GM18951 (cell line): ENCODE measurements around the gene ADAMTS8.

ENCODE experiments used
- POLR2A ChIP-seq: IDR thresholded peaks from 4 replicates; pipeline ENCODE4 v1.6.1; 2011; ENCODE audit warnings: mild to moderate bottlenecking; ENCODE audit not compliant: insufficient read length, insufficient read depth; ENCODE audit errors: extremely low read depth
- in situ Hi-C: fragments of 300-500 bp; cut with MboI; formaldehyde crosslinking; loops from one replicate; pipeline ENCODE4 v1.12.0; 2022; ENCODE audit warnings: low sequenced_read_pairs, mixed read lengths, inconsistent platforms; ENCODE audit not compliant: unreplicated experiment

The ADAMTS8 gene

DNA sequence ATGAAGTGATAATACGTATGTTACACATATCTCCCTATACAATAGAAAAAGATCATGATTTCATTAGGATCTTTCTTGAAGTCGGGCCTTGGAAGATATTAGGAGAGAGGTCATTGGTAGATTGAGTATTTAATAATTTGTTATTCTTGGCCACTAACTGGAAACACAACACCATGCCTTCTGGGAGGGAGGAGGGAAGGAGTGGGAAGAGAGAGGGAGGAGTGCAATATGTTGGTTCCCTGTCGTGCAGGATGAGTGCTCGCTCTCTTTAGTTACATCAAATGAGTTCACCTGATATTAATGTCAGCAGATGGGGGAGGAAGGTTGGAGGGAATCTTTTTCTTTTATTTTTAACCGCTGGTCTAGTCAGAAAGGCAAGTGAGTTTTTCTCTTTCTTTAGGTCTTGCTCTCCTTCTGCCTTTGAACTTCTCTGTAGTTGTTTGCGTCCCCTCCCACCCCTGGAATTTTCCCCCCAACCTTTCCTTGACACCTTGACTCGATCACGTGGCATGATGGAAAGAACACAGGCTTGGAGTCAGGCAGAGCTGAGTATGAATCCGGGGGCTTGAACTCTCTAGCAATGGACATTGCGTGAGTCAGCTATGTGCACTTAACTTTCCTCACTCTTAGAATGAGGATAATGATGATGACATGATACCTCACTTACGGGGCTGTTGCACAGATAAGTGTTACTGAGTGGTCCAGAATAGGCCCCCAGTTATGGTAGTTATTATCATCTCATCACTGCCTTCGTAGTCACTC, 26.3 kb upstream of the ADAMTS8 start:
- no peak for TF ChIP-seq POLR2A
- in situ Hi-C loops = no loop called here

DNA sequence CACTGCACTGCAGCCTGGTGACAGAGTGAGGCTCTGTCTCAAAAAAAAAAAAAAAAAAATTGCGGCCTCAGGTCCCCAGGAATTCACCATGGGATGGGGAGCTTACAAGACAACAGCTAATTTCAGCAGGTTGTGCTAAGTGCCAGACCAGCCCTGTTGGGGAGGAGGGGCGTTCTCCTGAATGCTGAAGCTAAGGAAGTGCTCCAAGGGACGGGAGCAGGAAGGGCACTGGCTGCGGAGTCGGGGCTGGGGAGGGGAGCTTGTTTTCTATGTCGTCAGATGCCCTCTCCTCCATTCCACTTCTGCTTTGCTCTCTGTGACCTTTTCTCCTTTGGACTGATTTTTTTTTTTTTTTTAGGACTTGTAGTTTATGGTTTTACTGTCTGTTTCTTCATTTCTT, 24.5 kb upstream of the ADAMTS8 start:
- in situ Hi-C loops = no loop called here
- TF ChIP-seq POLR2A = no peak

DNA sequence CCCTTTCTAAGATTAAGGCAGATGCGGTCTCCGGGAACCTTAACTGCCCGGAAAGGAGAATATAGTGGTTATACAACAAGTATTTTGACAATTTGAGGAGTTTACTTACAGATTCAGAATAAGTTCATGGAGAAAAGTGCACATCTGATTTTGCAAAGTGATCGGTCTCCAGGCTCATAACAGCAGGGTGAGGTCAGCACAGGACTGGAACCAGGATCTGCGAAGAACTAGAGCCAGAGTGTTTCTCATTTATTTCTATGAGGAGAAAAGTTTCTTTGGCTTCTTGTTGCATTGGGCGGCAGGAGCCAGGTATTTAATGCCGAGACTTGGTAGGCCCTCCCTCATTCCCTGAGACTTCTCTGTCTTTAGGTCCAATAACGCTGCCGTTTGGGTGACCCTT, 23.8 kb upstream of the ADAMTS8 start:
- no peak for TF ChIP-seq POLR2A
- in situ Hi-C loops = no loop called here

DNA sequence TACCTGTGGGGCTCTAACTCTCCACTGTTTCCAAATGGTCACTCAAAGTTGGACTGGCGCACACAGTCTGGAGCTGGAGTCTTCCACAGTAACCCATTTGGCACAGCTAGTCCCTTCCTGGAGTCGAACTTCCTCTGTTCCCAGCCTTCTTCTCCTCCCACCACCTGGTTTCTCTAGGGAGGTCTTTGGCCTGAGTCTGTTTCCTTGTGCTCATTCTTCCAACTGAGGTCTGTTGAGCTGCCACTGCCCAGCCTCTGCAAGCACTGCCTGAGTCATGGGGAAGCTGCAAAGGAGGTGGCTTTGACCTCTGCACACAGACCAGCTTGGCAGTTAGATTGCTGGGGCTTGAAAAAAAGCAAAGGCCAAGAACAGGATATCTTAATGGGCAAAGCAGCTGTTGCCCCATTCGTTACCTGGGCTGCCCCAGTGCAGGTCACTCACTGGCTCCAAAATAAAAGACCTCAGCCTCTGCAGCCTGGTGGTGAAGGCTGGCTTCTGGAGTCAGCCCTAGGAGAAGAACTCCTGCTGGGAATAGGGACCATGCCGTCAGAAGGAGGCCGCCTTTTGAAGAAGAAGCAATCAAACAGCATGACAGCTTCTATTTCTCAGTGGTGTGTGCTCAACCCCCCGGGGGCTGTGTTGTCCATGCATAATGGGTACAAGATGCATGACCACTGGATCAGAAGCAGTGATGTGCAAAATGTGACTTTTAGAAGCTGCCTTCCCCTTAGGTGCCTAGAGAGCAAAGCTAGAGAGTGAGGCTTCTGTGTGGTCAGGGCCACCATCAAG, 23.0 kb upstream of the ADAMTS8 start:
- TF ChIP-seq POLR2A = no peak
- in situ Hi-C loops = no loop called here

- no peak for TF ChIP-seq POLR2A
- in situ Hi-C loops = no loop called here
Observed at GRCh38 chr11:130449996-130450769, 21.8 kb upstream of the ADAMTS8 start.

DNA sequence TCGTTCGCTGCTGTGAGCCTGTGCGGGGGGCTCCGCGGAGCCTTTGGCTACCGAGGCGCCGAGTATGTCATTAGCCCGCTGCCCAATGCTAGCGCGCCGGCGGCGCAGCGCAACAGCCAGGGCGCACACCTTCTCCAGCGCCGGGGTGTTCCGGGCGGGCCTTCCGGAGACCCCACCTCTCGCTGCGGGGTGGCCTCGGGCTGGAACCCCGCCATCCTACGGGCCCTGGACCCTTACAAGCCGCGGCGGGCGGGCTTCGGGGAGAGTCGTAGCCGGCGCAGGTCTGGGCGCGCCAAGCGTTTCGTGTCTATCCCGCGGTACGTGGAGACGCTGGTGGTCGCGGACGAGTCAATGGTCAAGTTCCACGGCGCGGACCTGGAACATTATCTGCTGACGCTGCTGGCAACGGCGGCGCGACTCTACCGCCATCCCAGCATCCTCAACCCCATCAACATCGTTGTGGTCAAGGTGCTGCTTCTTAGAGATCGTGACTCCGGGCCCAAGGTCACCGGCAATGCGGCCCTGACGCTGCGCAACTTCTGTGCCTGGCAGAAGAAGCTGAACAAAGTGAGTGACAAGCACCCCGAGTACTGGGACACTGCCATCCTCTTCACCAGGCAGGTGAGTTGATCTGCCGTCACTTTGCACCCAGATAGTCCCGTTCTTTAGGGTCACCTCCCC, 21.0 kb upstream of the ADAMTS8 start:
- no peak for TF ChIP-seq POLR2A
- in situ Hi-C loops = no loop called here

- no peak for TF ChIP-seq POLR2A
- in situ Hi-C loops = no loop called here
Observed at GRCh38 chr11:130448416-130449309, 20.3 kb upstream of the ADAMTS8 start, which contains the start of gene ADAMTS15. Gene ADAMTS15 (plus strand): TSS chr11:130448645. CDS start chr11:130448974, 329 bp downstream.

- no peak for TF ChIP-seq POLR2A
- in situ Hi-C loops = no loop called here
Observed at GRCh38 chr11:130448039-130448415, 19.6 kb upstream of the ADAMTS8 start.

- no peak for TF ChIP-seq POLR2A
- in situ Hi-C loops = no loop called here
Observed at GRCh38 chr11:130445788-130446187, 17.4 kb upstream of the ADAMTS8 start.

GRCh38 chr11:130442737-130443136, 14.3 kb upstream of the ADAMTS8 start:
- in situ Hi-C loops = no loop called here
- TF ChIP-seq POLR2A = no peak

DNA sequence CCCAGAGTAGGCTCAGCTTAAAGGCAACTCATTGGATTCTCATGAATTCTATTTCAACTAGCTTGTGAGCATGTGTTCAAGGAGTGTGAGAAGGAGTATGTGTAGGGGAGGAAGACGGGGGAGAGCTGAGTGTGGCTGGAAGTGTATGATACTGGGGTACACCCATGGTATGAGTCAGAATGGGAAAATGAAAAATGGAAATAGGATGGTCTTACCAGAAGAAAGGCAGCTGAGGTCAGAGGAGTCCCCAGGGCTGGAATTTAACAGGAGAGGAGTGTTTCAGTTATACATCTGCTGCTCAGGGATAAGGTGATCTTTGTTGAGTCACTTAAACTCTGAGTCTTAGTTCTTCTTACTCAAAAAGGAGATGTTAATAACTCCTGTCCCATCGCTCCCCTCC, 13.3 kb upstream of the ADAMTS8 start:
- in situ Hi-C loops = no loop called here
- TF ChIP-seq POLR2A = no peak

DNA sequence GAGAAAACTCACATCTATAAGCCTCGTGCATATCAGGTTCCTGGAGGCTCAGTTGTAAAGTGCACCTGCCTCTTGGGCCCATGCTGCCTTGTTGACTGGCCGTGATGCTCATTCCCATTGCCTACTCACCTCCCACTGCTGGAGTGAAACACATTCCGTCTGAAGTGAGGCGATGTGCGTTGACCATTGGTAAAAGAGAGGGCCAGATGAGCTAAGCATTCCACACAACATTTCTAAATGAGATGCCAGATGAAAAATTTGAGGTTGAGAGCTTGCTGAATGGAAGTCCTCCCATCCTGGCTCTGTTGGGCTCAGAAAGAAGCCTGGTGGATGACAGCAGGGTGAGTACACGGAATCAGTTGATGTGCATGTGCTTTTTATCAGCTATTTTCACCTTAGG, 11.5 kb upstream of the ADAMTS8 start:
- no peak for TF ChIP-seq POLR2A
- in situ Hi-C loops = loop anchor here (5.0 kb wide), 1 partner anchor 427 kb away; no protein-coding TSS in a partner anchor
